SK-N-SH (cell line): ENCODE data around the gene KCNV2. TPM values are rescaled to one million over a fixed set of nuclear protein-coding genes. Genes with fewer than 3 reads are reported as not detected.

Experiments
- CTCF ChIA-PET: fragments of 300-600, 350-600 bp; formaldehyde crosslinking; extraction: SDS; loops from one replicate; lab custom pipeline; 2021; lab: Yijun Ruan, JAX
- POLR2A ChIA-PET: fragments of 350-600 bp; sonication (Branson Sonifier 250); formaldehyde crosslinking; extraction: SDS; loops from one replicate; lab custom pipeline; 2020; ENCODE audit warnings: antibody characterized with exemption, inconsistent platforms; lab: Yijun Ruan, JAX
- DNase-seq: peaks from one replicate; pipeline ENCODE4 v3.0.0; 2012
- H2AFZ ChIP-seq: fragments of 200-600 bp; sonication (generic); 2 replicates; pipeline ENCODE4 v1.8.1; 2016; ENCODE audit warnings: antibody characterized with exemption, mild to moderate bottlenecking, low read depth
- H3F3A ChIP-seq: fragments of 200-600 bp; sonication (generic); replicated peaks from 2 replicates; pipeline ENCODE3; 2016; ENCODE audit warnings: antibody characterized with exemption, mild to moderate bottlenecking; ENCODE audit not compliant: insufficient read depth
- H3K27ac ChIP-seq, 2 experiments: fragments of 200-500 bp in 1 of 2; fragments of 200-600 bp in 1 of 2; sonication (Bioruptor generic) in 1 of 2; sonication (generic), shearing (Covaris generic) in 1 of 2; 2 replicates each; pipeline versions ENCODE4 v1.5.1 to v1.6.1; 2014 to 2016; ENCODE audit warnings: low read depth in 2 of 2, inconsistent platforms in 1 of 2, low read length in 1 of 2, mild to moderate bottlenecking in 1 of 2, mixed read lengths in 1 of 2
- H3K27me3 ChIP-seq: fragments of 200-600 bp; sonication (generic), shearing (Covaris generic); 2 replicates; pipeline ENCODE4 v1.6.1; 2016; ENCODE audit warnings: mixed run types; ENCODE audit not compliant: insufficient read depth
- H3K36me3 ChIP-seq, 2 experiments: fragments of 200-500 bp in 1 of 2; fragments of 200-600 bp in 1 of 2; sonication (Bioruptor generic) in 1 of 2; sonication (generic) in 1 of 2; replicated peaks in 1 of 2; 2 replicates each; pipeline versions ENCODE3 to v1.5.1; 2014 to 2016; ENCODE audit warnings: low read length in 1 of 2, mild to moderate bottlenecking in 1 of 2; ENCODE audit not compliant: insufficient read depth in 2 of 2, control insufficient read depth in 1 of 2
- H3K4me1 ChIP-seq, 2 experiments: fragments of 200-500 bp in 1 of 2; fragments of 200-600 bp in 1 of 2; sonication (Bioruptor generic) in 1 of 2; sonication (generic), shearing (Covaris generic) in 1 of 2; 2 replicates each; pipeline versions ENCODE4 v1.5.1 to v1.6.1; 2014 to 2016; ENCODE audit warnings: low read depth in 1 of 2, low read length in 1 of 2, mixed run types in 1 of 2; ENCODE audit not compliant: insufficient read depth in 2 of 2, control insufficient read depth in 1 of 2
- H3K4me2 ChIP-seq: fragments of 200-600 bp; sonication (generic), shearing (Covaris generic); 2 replicates; pipeline ENCODE4 v1.6.1; 2017; ENCODE audit warnings: mixed run types
- H3K4me3 ChIP-seq, 2 experiments: fragments of 200-500 bp in 1 of 2; fragments of 200-600 bp in 1 of 2; sonication (Bioruptor generic) in 1 of 2; sonication (generic), shearing (Covaris generic) in 1 of 2; 2 replicates each; pipeline versions ENCODE4 v1.5.1 to v1.8.1; 2014 to 2016; ENCODE audit warnings: low read depth in 2 of 2, inconsistent platforms in 1 of 2, low read length in 1 of 2, mild to moderate bottlenecking in 1 of 2, mixed read lengths in 1 of 2, moderate library complexity in 1 of 2
- H3K79me2 ChIP-seq: fragments of 200-600 bp; sonication (generic); 2 replicates; pipeline ENCODE4 v1.8.1; 2017; ENCODE audit warnings: mild to moderate bottlenecking; ENCODE audit not compliant: insufficient read depth
- H3K9ac ChIP-seq: fragments of 200-600 bp; sonication (generic); 2 replicates; pipeline ENCODE4 v1.6.1; 2017; ENCODE audit warnings: mixed run types
- H3K9me2 ChIP-seq: fragments of 200-600 bp; sonication (generic); 2 replicates; pipeline ENCODE4 v1.6.1; 2017; ENCODE audit warnings: mixed run types
- H3K9me3 ChIP-seq: fragments of 200-600 bp; sonication (generic); 2 replicates; pipeline ENCODE4 v1.6.1; 2017; ENCODE audit warnings: mixed run types, mild to moderate bottlenecking, moderate library complexity
- H4K20me1 ChIP-seq: fragments of 200-600 bp; sonication (generic); 2 replicates; pipeline ENCODE4 v1.6.1; 2017; ENCODE audit warnings: mild to moderate bottlenecking, mixed run types; ENCODE audit not compliant: insufficient read depth
- CHD2 ChIP-seq: fragments of 150-350 bp; IDR thresholded peaks from 2 replicates; pipeline ENCODE4 v1.6.1; 2018; ENCODE audit warnings: low read length; ENCODE audit not compliant: partially characterized antibody
- GATA2 ChIP-seq: sonication (generic); formaldehyde crosslinking; IDR thresholded peaks from 2 replicates; pipeline ENCODE4 v1.5.0; 2020; ENCODE audit warnings: mild to moderate bottlenecking, missing genetic modification reagents
- NFIC ChIP-seq: IDR thresholded peaks from 2 replicates; pipeline ENCODE4 v1.4.0; 2012; ENCODE audit warnings: borderline replicate concordance
- REST ChIP-seq: IDR thresholded peaks from 2 replicates; pipeline ENCODE4 v1.6.1; 2012; ENCODE audit warnings: mild to moderate bottlenecking, low read depth, low read length, moderate library complexity
- USF2 ChIP-seq: fragments of 150-350 bp; IDR thresholded peaks from 2 replicates; pipeline ENCODE4 v1.6.1; 2017; ENCODE audit warnings: antibody characterized with exemption, low read length, low read depth, borderline replicate concordance
- WGBS: methylation state at CpG from one replicate; pipeline ENCODE4 v1.1.6; 2017; ENCODE audit warnings: low lambda C conversion rate; 5-methylcytosine and 5-hydroxymethylcytosine counted together
- polyA plus RNA-seq, 3 experiments: library from polyadenylated mRNA; depleted of rRNA; stranded (reverse); fragments of >200 nt; gene quantifications; 2 replicates each; pipeline ENCODE4 v1.2.3, GENCODE V29; 2012

Gene KCNV2
- polyA plus RNA-seq, 1 of the 3 experiments (the other 2 are of a cell fraction), result not detected

DNA sequence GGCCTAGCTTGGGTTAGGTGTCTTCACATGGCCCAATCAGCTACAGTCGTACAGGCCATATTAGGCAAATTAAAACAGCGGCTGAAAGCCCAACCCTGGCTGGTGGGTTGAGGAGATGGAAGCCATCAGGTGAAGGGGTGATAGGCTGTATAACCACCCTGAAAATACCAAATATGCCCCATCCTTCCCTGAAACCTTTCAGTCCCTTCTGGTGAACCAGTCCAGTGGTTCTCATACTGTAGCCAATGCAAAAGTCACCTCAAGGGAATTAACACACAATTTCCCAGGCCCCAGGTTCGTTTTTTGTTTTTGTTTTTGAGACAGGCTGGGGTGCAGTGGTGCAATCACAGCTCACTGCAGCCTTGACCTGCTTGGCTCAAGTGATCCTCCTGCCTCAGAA, 19.8 kb upstream of the KCNV2 start (continued):
- TF ChIP-seq REST (no peak), USF2 (no peak)

DNA sequence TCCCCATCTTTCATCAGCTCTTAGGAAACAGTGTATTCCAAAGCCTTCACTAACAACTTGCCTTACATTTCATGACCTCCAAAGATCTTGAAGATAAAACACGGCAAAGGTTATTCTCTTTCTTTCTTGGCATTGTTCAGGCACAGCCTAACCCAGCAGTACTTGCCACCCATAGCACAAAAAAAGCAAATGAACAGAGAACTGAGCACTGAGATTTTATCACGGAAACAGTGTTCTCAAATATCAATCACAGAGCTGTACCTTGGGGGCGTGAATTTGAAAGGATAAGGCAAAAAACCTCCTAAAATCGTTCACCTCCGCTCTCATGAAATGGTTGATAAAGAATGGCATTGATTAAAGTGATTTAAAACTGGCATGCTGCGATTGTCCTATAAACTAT, 16.9 kb upstream of the KCNV2 start:
- WGBS, result 65% methylated on average over 6 of the region's 6 CpGs
- no peak overlapping the region for H3K4me2 ChIP-seq
- no peaks in the 10 kb centered on the region for H3F3A ChIP-seq
- no peaks in the 10 kb centered on the region for H3K9me2 ChIP-seq
- H3K4me3 ChIP-seq, result no peak overlapping the region
- H3K9me3 ChIP-seq, result no peaks in the 10 kb centered on the region
- no peak overlapping the region for H2AFZ ChIP-seq
- H3K27ac ChIP-seq, result no peak overlapping the region
- CTCF ChIA-PET, result interaction anchor here (1.1 to 1.2 kb wide), 2 partner anchors 28 to 35 kb away, joined by 3 to 5 read pairs; no protein-coding TSS in a partner anchor
- TF ChIP-seq GATA2 (CRISPR knock-in tag), result peak; percentile 68
- no peak for TF ChIP-seq CHD2
- no peak for DNase-seq
- H3K36me3 ChIP-seq, result no peaks in the 10 kb centered on the region
- H3K4me1 ChIP-seq, result no peaks in the 10 kb centered on the region; a peak in 1 of 4 replicates
- H3K9ac ChIP-seq, result no peak overlapping the region
- POLR2A ChIA-PET, result no interaction called here
- no peaks in the 10 kb centered on the region for H3K27me3 ChIP-seq
- H3K79me2 ChIP-seq, result no peaks in the 10 kb centered on the region
- H4K20me1 ChIP-seq, result no peaks in the 10 kb centered on the region

GRCh38 chr9:2700909-2701550, 16.3 kb upstream of the KCNV2 start:
- no peaks in the 10 kb centered on the region for H3K9me2 ChIP-seq
- no peaks in the 10 kb centered on the region for H3F3A ChIP-seq
- no peak overlapping the region for H3K4me3 ChIP-seq
- H2AFZ ChIP-seq, result no peak overlapping the region
- no peak overlapping the region for H3K27ac ChIP-seq
- H3K9me3 ChIP-seq, result no peaks in the 10 kb centered on the region
- no peak for TF ChIP-seq NFIC
- 89% methylated on average over 10 of the region's 10 CpGs for WGBS
- DNase-seq, result no peak
- H3K9ac ChIP-seq, result no peak overlapping the region
- no peaks in the 10 kb centered on the region for H3K36me3 ChIP-seq
- H4K20me1 ChIP-seq, result no peaks in the 10 kb centered on the region
- ChIA-PET CTCF (interaction anchor here (1.2 kb wide), 1 partner anchor 27 kb away, joined by 5 read pairs; no protein-coding TSS in a partner anchor), POLR2A (no interaction called here)
- no peaks in the 10 kb centered on the region for H3K27me3 ChIP-seq
- H3K4me1 ChIP-seq, result no peaks in the 10 kb centered on the region; a peak in 1 of 4 replicates
- H3K79me2 ChIP-seq, result no peaks in the 10 kb centered on the region
- H3K4me2 ChIP-seq, result no peak overlapping the region
